Fibroblast of the aortic adventitia (primary cell): Measurements from ENCODE around the gene TENM4. TPM values are rescaled to one million over a fixed set of nuclear protein-coding genes. Genes with fewer than 3 reads are reported as not detected.

ENCODE experiments used
- DNase-seq: peaks from one replicate; pipeline ENCODE4 v3.0.0-alpha.2; 2010; ENCODE audit warnings: low read depth
- H3K4me3 ChIP-seq: 2 replicates; pipeline ENCODE4 v1.5.1; 2011; ENCODE audit warnings: low read depth, mild to moderate bottlenecking, control low read depth, low read length, moderate library complexity
- total RNA-seq: library from RNA; depleted of rRNA; stranded (reverse); fragments of >200 nt; gene quantifications from 2 replicates; pipeline ENCODE4 v1.2.3, GENCODE V29; 2012; ENCODE audit warnings: low replicate concordance
- TF ChIP-seq, protein P1 (sequence below): IDR thresholded peaks from 2 replicates; pipeline ENCODE4 v1.5.1; 2011; ENCODE audit warnings: mild to moderate bottlenecking, low read length, control low read depth, inconsistent platforms; ENCODE audit not compliant: insufficient read depth

The TENM4 gene
- total RNA-seq, 1 donor: 113 TPM

DNA sequence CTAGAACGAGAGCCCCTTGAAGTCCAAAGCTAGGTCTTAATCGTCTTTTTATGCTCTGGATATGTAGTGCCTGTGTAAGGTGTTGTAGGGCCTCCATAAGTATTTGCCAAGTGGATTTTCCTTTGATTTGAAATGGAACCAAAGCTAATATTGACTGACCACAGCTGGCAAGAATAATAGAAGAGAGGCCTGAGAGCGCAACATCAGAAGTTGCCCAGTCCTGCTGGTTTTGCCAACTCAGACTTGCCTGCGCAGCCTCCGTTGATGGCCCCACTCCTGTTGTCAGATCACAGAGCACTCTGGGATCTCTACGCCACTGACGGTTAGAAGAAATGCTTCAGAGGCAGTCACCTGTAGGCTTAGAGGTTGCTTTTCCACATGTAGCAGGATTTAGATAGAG lies 251.2 kb downstream of the TENM4 start:
- DNase-seq: no peak
- TF ChIP-seq, protein P1, sequence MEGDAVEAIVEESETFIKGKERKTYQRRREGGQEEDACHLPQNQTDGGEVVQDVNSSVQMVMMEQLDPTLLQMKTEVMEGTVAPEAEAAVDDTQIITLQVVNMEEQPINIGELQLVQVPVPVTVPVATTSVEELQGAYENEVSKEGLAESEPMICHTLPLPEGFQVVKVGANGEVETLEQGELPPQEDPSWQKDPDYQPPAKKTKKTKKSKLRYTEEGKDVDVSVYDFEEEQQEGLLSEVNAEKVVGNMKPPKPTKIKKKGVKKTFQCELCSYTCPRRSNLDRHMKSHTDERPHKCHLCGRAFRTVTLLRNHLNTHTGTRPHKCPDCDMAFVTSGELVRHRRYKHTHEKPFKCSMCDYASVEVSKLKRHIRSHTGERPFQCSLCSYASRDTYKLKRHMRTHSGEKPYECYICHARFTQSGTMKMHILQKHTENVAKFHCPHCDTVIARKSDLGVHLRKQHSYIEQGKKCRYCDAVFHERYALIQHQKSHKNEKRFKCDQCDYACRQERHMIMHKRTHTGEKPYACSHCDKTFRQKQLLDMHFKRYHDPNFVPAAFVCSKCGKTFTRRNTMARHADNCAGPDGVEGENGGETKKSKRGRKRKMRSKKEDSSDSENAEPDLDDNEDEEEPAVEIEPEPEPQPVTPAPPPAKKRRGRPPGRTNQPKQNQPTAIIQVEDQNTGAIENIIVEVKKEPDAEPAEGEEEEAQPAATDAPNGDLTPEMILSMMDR: no peak
- H3K4me3 ChIP-seq: no peak overlapping the region

DNA sequence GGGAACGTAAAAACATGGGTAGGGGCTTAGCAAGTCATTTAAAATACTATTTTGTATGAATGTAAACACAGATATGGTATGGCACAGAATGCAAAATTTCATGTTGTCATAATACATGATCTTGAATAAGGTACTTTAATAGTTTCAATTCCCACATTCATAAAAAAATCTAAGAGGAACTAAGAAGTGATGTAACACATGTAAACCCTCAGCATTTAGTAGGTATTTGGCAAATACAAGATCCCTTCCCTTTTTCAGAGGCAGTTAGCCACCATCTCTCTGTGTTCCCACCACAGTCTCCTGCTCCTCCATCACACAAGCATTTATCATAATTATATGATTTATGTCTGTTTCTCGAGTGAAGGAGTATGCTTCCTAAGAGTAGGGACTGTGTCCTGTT lies 251.8 kb downstream of the TENM4 start:
- TF ChIP-seq, protein P1: no peak
- no peak overlapping the region for H3K4me3 ChIP-seq
- no peak for DNase-seq

DNA sequence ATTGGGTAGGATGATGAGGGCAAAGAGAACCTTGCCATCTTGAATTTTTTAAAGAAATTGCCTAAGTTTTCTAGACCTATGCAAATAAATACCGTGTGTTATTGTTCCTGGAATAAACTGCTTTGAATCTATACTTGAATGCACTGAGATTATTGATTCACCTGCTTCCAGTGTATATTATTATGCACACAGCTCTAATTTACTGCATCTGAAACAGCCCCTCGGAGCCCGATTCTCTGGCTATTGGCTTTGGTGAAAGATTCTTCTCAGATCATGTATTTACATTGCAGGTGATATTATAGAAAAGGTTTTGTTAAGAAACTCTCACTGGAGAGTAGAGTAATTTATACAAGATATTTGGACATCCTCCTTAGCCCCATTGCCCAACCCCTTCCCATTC lies 254.2 kb downstream of the TENM4 start:
- TF ChIP-seq, protein P1: no peak
- no peak for DNase-seq
- no peak overlapping the region for H3K4me3 ChIP-seq

DNA sequence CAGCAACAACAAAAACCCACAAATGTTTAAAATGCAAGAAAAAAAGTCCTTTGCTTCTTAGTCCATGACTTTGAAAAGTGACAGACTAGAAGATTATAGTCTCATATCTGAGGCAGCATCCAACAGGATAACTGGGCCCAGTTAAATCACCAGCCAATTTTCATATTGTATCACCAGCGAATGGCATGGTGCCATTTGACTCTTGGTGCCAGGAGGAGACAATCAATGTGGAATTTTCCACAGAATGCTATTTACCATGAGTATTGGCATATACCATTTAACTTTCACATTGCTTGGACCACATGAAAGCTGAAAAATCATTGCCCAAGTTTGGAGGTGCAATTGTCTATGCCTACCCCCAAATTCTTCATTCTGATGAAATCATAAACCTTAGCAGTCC lies 255.5 kb downstream of the TENM4 start:
- no peak overlapping the region for H3K4me3 ChIP-seq
- TF ChIP-seq, protein P1: no peak

DNA sequence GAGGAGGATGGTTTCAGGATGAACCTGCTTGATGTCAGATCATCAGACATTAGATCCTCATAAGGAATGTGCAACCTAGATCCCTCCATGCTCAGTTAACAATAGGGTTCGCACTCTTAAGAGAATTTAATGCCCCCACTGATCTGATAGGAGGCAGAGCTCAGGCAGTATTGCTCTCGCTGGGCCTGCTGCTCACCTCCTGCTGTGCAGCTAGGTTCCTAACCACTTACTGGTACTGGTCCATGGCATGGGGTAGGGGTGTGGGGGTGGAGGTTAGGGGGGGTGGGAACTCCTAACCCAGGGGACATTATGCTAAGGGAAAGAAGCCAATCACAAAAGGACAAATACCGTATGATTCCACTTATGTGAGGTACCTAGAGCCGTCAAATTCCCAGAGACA lies 256.5 kb downstream of the TENM4 start:
- no peak for DNase-seq
- H3K4me3 ChIP-seq: no peak overlapping the region
- TF ChIP-seq, protein P1: no peak

More for the DNA sequence above, 255.5 kb downstream of the TENM4 start:
- DNase-seq: peak; percentile 28

DNA sequence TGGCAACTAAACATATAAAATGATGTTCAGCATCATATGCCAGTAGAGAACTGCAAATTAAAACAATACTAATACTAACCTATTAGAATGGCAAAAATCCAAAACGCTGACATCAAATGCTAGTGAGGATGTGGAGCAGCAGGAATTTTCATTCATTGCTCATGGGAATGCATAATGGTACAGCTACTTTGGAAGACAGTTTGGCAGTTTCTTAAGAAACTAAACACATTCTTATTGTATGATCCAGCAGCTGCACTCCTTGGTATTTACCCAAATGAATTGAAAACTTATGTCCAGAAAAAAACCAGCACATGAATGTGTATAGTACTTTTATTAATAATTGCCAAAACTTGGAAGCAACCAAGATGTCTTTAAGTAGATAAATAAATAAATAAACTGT lies 258.0 kb downstream of the TENM4 start:
- peak; percentile 93 for DNase-seq
- no peak overlapping the region for H3K4me3 ChIP-seq
- TF ChIP-seq, protein P1: no peak

DNA sequence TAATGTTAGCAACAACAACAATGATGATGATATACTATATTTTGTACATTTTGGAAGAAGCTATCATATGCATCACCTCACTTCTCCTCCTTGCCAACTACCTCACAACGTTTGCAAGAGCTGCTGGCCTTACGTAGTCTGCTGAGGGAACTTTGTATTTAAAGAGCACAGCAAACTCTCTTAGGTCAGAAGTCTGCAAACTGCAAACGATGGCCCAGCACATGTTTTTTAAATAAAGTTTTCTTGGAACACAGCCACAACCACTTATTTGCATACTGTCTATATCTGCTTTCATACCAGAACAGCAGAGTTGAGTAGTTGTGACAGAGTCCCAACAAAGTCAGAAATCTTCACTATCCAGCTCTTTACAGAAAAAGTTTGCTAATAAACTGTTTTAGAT lies 261.7 kb downstream of the TENM4 start:
- peak; percentile 11 for DNase-seq
- TF ChIP-seq, protein P1: no peak
- H3K4me3 ChIP-seq: no peak overlapping the region
